Progenitor cell of endocrine pancreas (in vitro differentiated cells): ENCODE data around the gene GRHL3. TPM values are rescaled to one million over a fixed set of nuclear protein-coding genes. Genes with fewer than 3 reads are reported as not detected.

Source experiments
- DNase-seq: peaks from one replicate; pipeline ENCODE4 v3.0.0; 2021; ENCODE audit warnings: low spot score; ENCODE audit not compliant: unreplicated experiment
- H3K27ac Mint-ChIP-seq: 2 replicates; pipeline ENCODE4 v1.8.0; 2021; ENCODE audit warnings: mild to moderate bottlenecking, moderate library complexity, mixed read lengths
- H3K27me3 Mint-ChIP-seq: 2 replicates; pipeline ENCODE4 v1.8.0; 2021; ENCODE audit warnings: mixed read lengths
- H3K36me3 Mint-ChIP-seq: 2 replicates; pipeline ENCODE4 v1.8.0; 2022; ENCODE audit warnings: mixed read lengths; ENCODE audit not compliant: insufficient read depth
- H3K4me1 Mint-ChIP-seq: 2 replicates; pipeline ENCODE4 v1.8.0; 2021; ENCODE audit warnings: low read depth, mixed read lengths
- H3K4me3 Mint-ChIP-seq: 2 replicates; pipeline ENCODE4 v1.8.0; 2021; ENCODE audit warnings: low read depth, mild to moderate bottlenecking, moderate library complexity, mixed read lengths
- H3K9me3 Mint-ChIP-seq: 2 replicates; pipeline ENCODE4 v1.8.0; 2021; ENCODE audit warnings: low read depth, mixed read lengths
- CTCF ChIP-seq: fragments of 200-600 bp; sonication (generic); IDR thresholded peaks from one replicate; pipeline ENCODE4 v1.5.0; 2021; ENCODE audit warnings: antibody characterized with exemption, mild to moderate bottlenecking; ENCODE audit not compliant: unreplicated experiment
- total RNA-seq: library from RNA; stranded (reverse); gene quantifications from 2 replicates; pipeline ENCODE4 v1.2.1, GENCODE V29; 2021

GRHL3 gene
- total RNA-seq, 1 donor from 2014 or later, result 4.9 TPM

- no peak for DNase-seq
- Mint-ChIP-seq H3K9me3 (no peaks in the 10 kb centered on the region), H3K36me3 (no peaks in the 10 kb centered on the region), H3K4me3 (no peak overlapping the region), H3K27ac (no peak overlapping the region), H3K27me3 (peaks cover 3% of the 10 kb centered on the region), H3K4me1 (no peaks in the 10 kb centered on the region)
- TF ChIP-seq CTCF, result no peak
Observed at GRCh38 chr1:24302209-24302611, 16.9 kb upstream of the GRHL3 start.

- Mint-ChIP-seq H3K9me3 (no peaks in the 10 kb centered on the region), H3K27me3 (peaks cover 5% of the 10 kb centered on the region), H3K27ac (no peak overlapping the region), H3K4me1 (no peaks in the 10 kb centered on the region), H3K36me3 (no peaks in the 10 kb centered on the region), H3K4me3 (no peak overlapping the region)
- TF ChIP-seq CTCF, result no peak
- no peak for DNase-seq
Observed at GRCh38 chr1:24303600-24303999, 15.6 kb upstream of the GRHL3 start.

- peak; percentile 10 for TF ChIP-seq CTCF
- Mint-ChIP-seq H3K4me3 (no peak overlapping the region), H3K4me1 (no peaks in the 10 kb centered on the region), H3K9me3 (no peaks in the 10 kb centered on the region), H3K27me3 (peaks cover 5% of the 10 kb centered on the region), H3K36me3 (no peaks in the 10 kb centered on the region), H3K27ac (no peak overlapping the region)
- no peak for DNase-seq
Observed at GRCh38 chr1:24304763-24305162, 14.4 kb upstream of the GRHL3 start.

- no peak overlapping the region for H3K27ac Mint-ChIP-seq
- peak; percentile 36 for TF ChIP-seq CTCF
- no peaks in the 10 kb centered on the region for H3K9me3 Mint-ChIP-seq
- H3K36me3 Mint-ChIP-seq, result no peaks in the 10 kb centered on the region
- no peak overlapping the region for H3K4me3 Mint-ChIP-seq
- H3K4me1 Mint-ChIP-seq, result peaks cover 2% of the 10 kb centered on the region
- DNase-seq, result no peak
- peaks cover 5% of the 10 kb centered on the region for H3K27me3 Mint-ChIP-seq
Observed at GRCh38 chr1:24308365-24309015, 10.7 kb upstream of the GRHL3 start.

GRCh38 chr1:24309762-24310485 lies 9.2 kb upstream of the GRHL3 start:
- H3K9me3 Mint-ChIP-seq, result no peaks in the 10 kb centered on the region
- DNase-seq, result no peak
- H3K36me3 Mint-ChIP-seq, result no peaks in the 10 kb centered on the region
- no peak overlapping the region for H3K4me3 Mint-ChIP-seq
- no peak overlapping the region for H3K27ac Mint-ChIP-seq
- TF ChIP-seq CTCF, result no peak
- peaks cover 2% of the 10 kb centered on the region for H3K4me1 Mint-ChIP-seq
- H3K27me3 Mint-ChIP-seq, result peaks cover 5% of the 10 kb centered on the region
